GM23338 (cell line): ENCODE results near the gene GPC5.

Experiments
- CTCF ChIP-seq, 2 experiments: fragments of 200-600 bp in 1 of 2; sonication (generic) in 1 of 2; conservative IDR thresholded peaks; 2 replicates each; pipeline versions ENCODE4 v1.5.1 to v1.6.1; 2016 to 2017; ENCODE audit warnings: antibody characterized with exemption in 2 of 2, low read depth in 2 of 2, mild to moderate bottlenecking in 2 of 2, moderate library complexity in 1 of 2
- ETS1 ChIP-seq: IDR thresholded peaks from 2 replicates; pipeline ENCODE4 v1.6.1; 2016; ENCODE audit warnings: antibody characterized with exemption
- EZH2 ChIP-seq: fragments of 200-600 bp; sonication (generic); IDR thresholded peaks from one replicate; pipeline ENCODE4 v1.8.0; 2017; ENCODE audit warnings: antibody characterized with exemption, mild to moderate bottlenecking, low read depth; ENCODE audit not compliant: unreplicated experiment
- EZH2phosphoT487 ChIP-seq: fragments of 200-600 bp; sonication (generic); IDR thresholded peaks from one replicate; pipeline ENCODE4 v1.8.1; 2018; ENCODE audit warnings: antibody characterized with exemption; ENCODE audit not compliant: unreplicated experiment
- JUNB ChIP-seq: IDR thresholded peaks from one replicate; pipeline ENCODE4 v1.6.1; 2016; ENCODE audit warnings: antibody characterized with exemption; ENCODE audit not compliant: unreplicated experiment
- NANOG ChIP-seq: IDR thresholded peaks from 2 replicates; pipeline ENCODE4 v1.6.1; 2016; ENCODE audit warnings: antibody characterized with exemption, borderline replicate concordance
- POLR2AphosphoS5 ChIP-seq: IDR thresholded peaks from 2 replicates; pipeline ENCODE4 v1.6.1; 2016; ENCODE audit warnings: antibody characterized with exemption, low read depth
- REST ChIP-seq: IDR thresholded peaks from one replicate; pipeline ENCODE4 v1.6.1; 2018; ENCODE audit warnings: antibody characterized with exemption; ENCODE audit not compliant: unreplicated experiment
- ZNF114 ChIP-seq: fragments of 250-450 bp; sonication (Bioruptor Pico); IDR thresholded peaks from 2 replicates; pipeline ENCODE4 v1.5.0; 2020; ENCODE audit warnings: mild to moderate bottlenecking, moderate library complexity
- ZNF331 ChIP-seq: fragments of 250-450 bp; sonication (Bioruptor Pico); IDR thresholded peaks from 2 replicates; pipeline ENCODE4 v1.5.0; 2020; ENCODE audit warnings: low read depth, mild to moderate bottlenecking, moderate library complexity

GRCh38 chr13:92463134-92463533, 1064.7 kb downstream of the GPC5 start:
- TF ChIP-seq NANOG = no peak
- no peak for TF ChIP-seq CTCF (conservative IDR thresholded peaks at IDR 0.05; ENCODE audit: low read depth in 2 of 2)
- TF ChIP-seq ETS1 = no peak
- TF ChIP-seq REST = no peak
- TF ChIP-seq EZH2phosphoT487 = no peak
- no peak for TF ChIP-seq POLR2AphosphoS5
- no peak for TF ChIP-seq ZNF331 (CRISPR knock-in tag)
- TF ChIP-seq EZH2 = no peak
- no peak for TF ChIP-seq JUNB
- TF ChIP-seq ZNF114 (CRISPR knock-in tag) = no peak
